Panc1 (cell line): ENCODE results near the gene RAB3GAP2.

Experiments used
- CTCF ChIP-seq: fragments of 450-650 bp; IDR thresholded peaks from 2 replicates; pipeline ENCODE4 v1.5.1; 2017; ENCODE audit warnings: mild to moderate bottlenecking
- POLR2AphosphoS5 ChIP-seq: IDR thresholded peaks from 2 replicates; pipeline ENCODE4 v1.6.1; 2012; ENCODE audit warnings: mild to moderate bottlenecking, low read depth, low read length, moderate library complexity
- SIN3A ChIP-seq: IDR thresholded peaks from 2 replicates; pipeline ENCODE4 v1.6.1; 2012; ENCODE audit warnings: low read depth, mild to moderate bottlenecking, low read length, moderate library complexity, borderline replicate concordance; ENCODE audit not compliant: insufficient read depth

DNA sequence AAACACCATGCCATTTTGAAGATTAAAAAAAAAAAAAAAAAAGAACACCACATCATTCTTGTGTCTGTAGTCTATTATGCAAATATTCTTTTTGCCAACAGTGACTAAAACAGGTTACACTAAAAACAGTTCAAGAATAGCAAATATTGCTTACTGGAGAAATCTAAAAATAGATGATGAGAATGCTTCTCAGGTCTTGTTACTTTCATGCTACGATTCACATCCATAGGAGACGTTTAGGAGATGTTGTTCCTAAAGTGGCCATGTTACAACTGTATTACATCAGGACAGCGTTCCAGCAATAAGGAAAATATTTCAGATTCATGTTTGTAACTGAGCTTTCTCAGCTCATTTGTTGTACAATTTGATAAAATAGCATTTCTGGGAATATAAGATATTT lies 32.3 kb downstream of the RAB3GAP2 start:
- TF ChIP-seq CTCF (no peak), POLR2AphosphoS5 (no peak), SIN3A (no peak)
